Cardiac muscle cell (in vitro differentiated cells and primary cell): ENCODE data around the gene BUD31. TPM values are rescaled to one million over a fixed set of nuclear protein-coding genes. Genes with fewer than 3 reads are reported as not detected.
A peak's percentile ranks its signal among the peaks of the same experiment; 100 is the strongest.

Experiments
- DNase-seq, 2 donors: peaks; one replicate each; pipeline versions ENCODE4 v3.0.0 to v3.0.0-alpha.2; 2010 to 2017; ENCODE audit warnings: low read depth in 1 of 2, low spot score in 1 of 2
- H3K27ac ChIP-seq: fragments of 200-600 bp; sonication (generic); 2 replicates; pipeline ENCODE4 v1.5.1; 2016
- H3K27me3 ChIP-seq: fragments of 200-600 bp; sonication (generic); 2 replicates; pipeline ENCODE4 v1.6.0; 2016; ENCODE audit warnings: control low read depth
- H3K36me3 ChIP-seq: fragments of 200-600 bp; sonication (generic); 2 replicates; pipeline ENCODE4 v1.5.1; 2016; ENCODE audit warnings: control low read depth
- H3K4me1 ChIP-seq: fragments of 200-600 bp; sonication (generic); 2 replicates; pipeline ENCODE4 v1.8.1; 2017; ENCODE audit warnings: low read depth, mild to moderate bottlenecking, mixed run types
- H3K4me3 ChIP-seq: fragments of 200-600 bp; sonication (generic); 2 replicates; pipeline ENCODE4 v1.5.1; 2016; ENCODE audit warnings: mild to moderate bottlenecking
- H3K9me3 ChIP-seq: fragments of 200-600 bp; sonication (generic); 2 replicates; pipeline ENCODE4 v1.5.1; 2017; ENCODE audit warnings: low read depth, mild to moderate bottlenecking, control low read depth
- CTCF ChIP-seq: IDR thresholded peaks from 2 replicates; pipeline ENCODE4 v1.5.1; 2012; ENCODE audit warnings: low read depth, mild to moderate bottlenecking, low read length
- polyA plus RNA-seq: library from polyadenylated mRNA; unstranded; fragments of >200 nt; fragmentation: Nextera tagmentation; extraction: Ambion mirVana; gene quantifications from 2 replicates; pipeline ENCODE4 v1.2.1, GENCODE V29; 2016
- total RNA-seq: library from RNA; depleted of rRNA; stranded (reverse); fragments of >200 nt; gene quantifications from 2 replicates; pipeline ENCODE4 v1.2.3, GENCODE V29; 2016

The BUD31 gene
- total and polyA plus RNA-seq, 2 experiments from 2014 or later = 66.9 to 193 TPM

GRCh38 chr7:99455874-99456273, 47.1 kb downstream of the BUD31 start:
- TF ChIP-seq CTCF = no peak
- H3K4me1 ChIP-seq = peaks cover under 1% of the 10 kb centered on the region

GRCh38 chr7:99456288-99456687, 47.5 kb downstream of the BUD31 start:
- DNase-seq = no peak
- H3K4me1 ChIP-seq = peaks cover 3% of the 10 kb centered on the region
- H3K36me3 ChIP-seq = peaks cover 37% of the 10 kb centered on the region
- TF ChIP-seq CTCF = no peak
- no peaks in the 10 kb centered on the region for H3K27me3 ChIP-seq
- H3K9me3 ChIP-seq = no peaks in the 10 kb centered on the region
- H3K4me3 ChIP-seq = no peak overlapping the region
- peak overlapping the region; percentile 34 for H3K27ac ChIP-seq

More at GRCh38 chr7:99455874-99456273, 47.1 kb downstream of the BUD31 start:
- Histone ChIP-seq H3K36me3 (peaks cover 41% of the 10 kb centered on the region), H3K9me3 (no peaks in the 10 kb centered on the region), H3K4me3 (no peak overlapping the region), H3K27ac (peak overlapping the region; percentile 34), H3K27me3 (no peaks in the 10 kb centered on the region)
- no peak for DNase-seq

- no peak for TF ChIP-seq CTCF
- Histone ChIP-seq H3K9me3 (no peaks in the 10 kb centered on the region), H3K36me3 (peaks cover 37% of the 10 kb centered on the region), H3K27ac (no peak overlapping the region), H3K4me3 (no peak overlapping the region), H3K27me3 (no peaks in the 10 kb centered on the region), H3K4me1 (peaks cover 3% of the 10 kb centered on the region)
- DNase-seq = no peak
Observed at GRCh38 chr7:99457050-99457649, 48.4 kb downstream of the BUD31 start.

- H3K4me3 ChIP-seq = no peak overlapping the region
- no peaks in the 10 kb centered on the region for H3K9me3 ChIP-seq
- peak overlapping the region; percentile 30 for H3K27ac ChIP-seq
- H3K27me3 ChIP-seq = no peaks in the 10 kb centered on the region
- H3K36me3 ChIP-seq = peaks cover 33% of the 10 kb centered on the region
- peaks cover 3% of the 10 kb centered on the region for H3K4me1 ChIP-seq
- no peak for DNase-seq
- TF ChIP-seq CTCF = no peak
Observed at GRCh38 chr7:99457650-99458493, 49.1 kb downstream of the BUD31 start.

GRCh38 chr7:99459087-99459486, 50.3 kb downstream of the BUD31 start:
- peaks cover 26% of the 10 kb centered on the region for H3K36me3 ChIP-seq

More at GRCh38 chr7:99459087-99459486, 50.3 kb downstream of the BUD31 start:
- DNase-seq = peak in 1 of 2 donors; percentile 19
- H3K27ac ChIP-seq = no peak overlapping the region
- H3K9me3 ChIP-seq = no peaks in the 10 kb centered on the region
- peak; percentile 23 for TF ChIP-seq CTCF
- H3K27me3 ChIP-seq = no peaks in the 10 kb centered on the region
- H3K4me3 ChIP-seq = no peak overlapping the region
- peaks cover 3% of the 10 kb centered on the region for H3K4me1 ChIP-seq
